CD4-positive, alpha-beta T cell treated with Interleukin-6 for 4 hours (primary cell): ENCODE results near the gene HFE.
"Not testable (repeated sequence)": the region's sequence is repeated elsewhere in the genome, so short reads cannot be mapped to it uniquely, and the experiment has no call there.

Experiments used
- DNase-seq: peaks from one replicate; pipeline ENCODE4 v3.0.0-alpha.2; 2020; ENCODE audit warnings: mixed read lengths

The HFE gene

GRCh38 chr6:26115226-26115625, 28.0 kb downstream of the HFE start:
- no peak for DNase-seq

GRCh38 chr6:26116267-26116666, 29.0 kb downstream of the HFE start:
- no peak for DNase-seq

DNA sequence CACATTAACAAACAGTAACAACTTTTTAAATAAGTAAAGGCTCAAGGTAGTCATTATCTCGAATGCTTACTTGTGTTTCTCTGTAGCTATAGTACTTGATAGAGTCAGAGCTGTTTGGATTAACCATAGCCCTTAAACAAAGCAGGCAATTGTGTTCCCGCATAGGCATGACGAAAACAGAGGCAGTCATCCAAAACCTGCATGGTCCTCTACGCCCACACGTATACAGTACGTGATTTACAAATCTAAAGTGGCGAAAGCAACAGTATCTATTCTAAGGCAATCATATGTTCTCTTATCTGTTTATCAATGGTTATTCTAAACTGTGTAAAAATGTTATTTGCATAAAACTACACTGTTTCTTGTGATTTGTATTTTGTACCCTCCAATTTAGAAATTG, 31.8 kb downstream of the HFE start:
- DNase-seq, result no peak

DNA sequence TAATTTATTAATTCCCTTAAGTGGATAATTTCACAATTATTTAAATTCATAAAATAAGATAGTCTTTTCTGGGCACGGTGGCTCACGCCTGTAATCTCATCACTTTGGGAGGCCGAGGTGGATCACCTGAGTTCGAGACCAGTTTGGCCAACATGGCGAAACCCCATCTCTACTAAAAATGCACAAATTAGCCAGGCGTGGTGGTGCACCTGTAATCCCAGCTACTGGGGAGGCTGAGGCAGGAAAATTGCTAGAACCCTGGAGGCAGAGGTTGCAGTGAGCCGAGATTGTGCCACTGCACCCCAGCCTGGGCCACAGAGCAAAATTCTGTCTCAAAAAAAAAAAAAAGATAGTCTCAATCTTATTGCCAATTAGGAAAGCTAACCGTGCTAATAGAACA, 32.9 kb downstream of the HFE start:
- not testable (repeated sequence) for DNase-seq

GRCh38 chr6:26120807-26121140, 33.5 kb downstream of the HFE start:
- no peak for DNase-seq

DNA sequence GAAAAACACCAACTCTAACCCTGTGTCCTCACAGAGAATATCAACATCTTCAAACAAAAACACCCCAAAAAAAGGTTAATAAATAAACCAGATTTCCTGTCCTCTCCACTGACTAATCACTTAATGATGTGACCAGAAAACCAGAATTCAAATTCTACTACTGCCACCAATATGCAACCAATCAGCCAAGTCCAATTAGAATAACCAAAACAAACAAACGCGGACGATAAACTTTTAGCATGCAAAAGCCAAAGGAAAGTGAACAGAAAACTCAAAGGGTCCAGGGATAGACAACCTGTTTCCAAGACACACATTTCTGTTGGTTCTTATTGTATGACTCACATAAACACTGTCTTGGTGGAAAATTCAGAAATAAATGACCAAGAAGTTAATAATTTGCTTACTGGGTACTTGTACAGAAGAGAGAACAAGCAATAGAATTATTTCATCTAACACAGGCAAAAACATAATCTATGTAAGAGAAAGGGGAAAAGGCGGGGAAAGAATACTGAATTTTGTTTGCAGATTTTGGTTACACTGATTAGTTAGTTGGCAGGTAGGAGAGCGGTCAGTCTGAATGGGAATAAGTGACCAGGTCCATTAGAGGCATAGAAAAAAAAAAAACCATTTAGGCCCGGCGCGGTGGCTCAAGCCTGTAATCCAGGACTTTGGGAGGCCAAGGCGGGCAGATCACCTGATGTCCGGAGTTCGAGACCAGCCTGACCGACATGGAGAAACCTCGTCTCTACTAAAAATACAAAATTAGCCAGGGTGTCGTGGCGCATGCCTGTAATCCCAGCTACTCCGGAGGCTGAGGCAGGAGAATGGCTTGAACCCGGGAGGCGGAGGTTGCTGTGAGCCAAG, 34.1 kb downstream of the HFE start:
- DNase-seq, result no peak

GRCh38 chr6:26122005-26122388, 34.8 kb downstream of the HFE start:
- no peak for DNase-seq

GRCh38 chr6:26122402-26122792, 35.2 kb downstream of the HFE start:
- no peak for DNase-seq

DNA sequence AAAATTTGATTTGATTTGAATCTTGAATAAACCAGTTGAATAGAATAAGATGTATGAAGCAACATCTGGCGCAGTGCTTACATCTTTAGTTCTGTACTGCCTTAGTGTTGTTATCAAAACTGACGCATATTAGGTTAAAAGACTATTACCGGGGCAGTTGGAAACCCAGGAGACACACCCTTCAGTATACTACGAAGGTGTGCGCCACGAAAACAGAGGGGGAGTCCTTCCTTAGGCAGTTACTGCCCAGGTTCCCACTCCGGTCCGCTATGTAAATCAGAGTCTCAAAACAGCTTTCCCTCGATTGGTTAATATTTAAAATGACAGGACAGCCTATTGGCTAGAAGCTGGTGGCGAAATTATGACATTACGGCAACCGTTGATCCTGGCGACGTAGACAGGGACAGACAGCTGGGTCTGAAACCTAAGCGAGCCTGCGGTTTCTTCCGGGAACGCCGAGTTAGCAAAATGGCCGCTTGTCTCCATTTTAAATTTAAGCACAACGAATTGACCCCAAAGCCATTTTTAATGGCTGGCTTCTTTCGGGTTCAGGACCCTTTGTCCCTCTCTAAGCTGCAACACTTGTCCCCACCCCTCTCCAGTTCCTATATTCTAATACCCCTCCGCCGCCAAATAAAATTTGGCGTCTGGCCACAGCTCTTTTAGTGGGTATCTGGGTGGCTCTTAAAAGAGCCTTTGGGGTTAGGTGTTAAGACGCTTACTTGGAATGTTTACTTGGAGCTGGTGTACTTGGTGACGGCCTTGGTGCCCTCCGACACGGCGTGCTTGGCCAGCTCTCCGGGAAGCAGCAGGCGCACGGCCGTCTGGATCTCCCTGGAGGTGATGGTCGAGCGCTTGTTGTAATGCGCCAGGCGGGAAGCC, 35.8 kb downstream of the HFE start:
- peak; percentile 96 for DNase-seq

- DNase-seq, result no peak
Observed at GRCh38 chr6:26123675-26123946, 36.4 kb downstream of the HFE start.

- DNase-seq, result peak; percentile 79
Observed at GRCh38 chr6:26123947-26124780, 36.9 kb downstream of the HFE start.

DNA sequence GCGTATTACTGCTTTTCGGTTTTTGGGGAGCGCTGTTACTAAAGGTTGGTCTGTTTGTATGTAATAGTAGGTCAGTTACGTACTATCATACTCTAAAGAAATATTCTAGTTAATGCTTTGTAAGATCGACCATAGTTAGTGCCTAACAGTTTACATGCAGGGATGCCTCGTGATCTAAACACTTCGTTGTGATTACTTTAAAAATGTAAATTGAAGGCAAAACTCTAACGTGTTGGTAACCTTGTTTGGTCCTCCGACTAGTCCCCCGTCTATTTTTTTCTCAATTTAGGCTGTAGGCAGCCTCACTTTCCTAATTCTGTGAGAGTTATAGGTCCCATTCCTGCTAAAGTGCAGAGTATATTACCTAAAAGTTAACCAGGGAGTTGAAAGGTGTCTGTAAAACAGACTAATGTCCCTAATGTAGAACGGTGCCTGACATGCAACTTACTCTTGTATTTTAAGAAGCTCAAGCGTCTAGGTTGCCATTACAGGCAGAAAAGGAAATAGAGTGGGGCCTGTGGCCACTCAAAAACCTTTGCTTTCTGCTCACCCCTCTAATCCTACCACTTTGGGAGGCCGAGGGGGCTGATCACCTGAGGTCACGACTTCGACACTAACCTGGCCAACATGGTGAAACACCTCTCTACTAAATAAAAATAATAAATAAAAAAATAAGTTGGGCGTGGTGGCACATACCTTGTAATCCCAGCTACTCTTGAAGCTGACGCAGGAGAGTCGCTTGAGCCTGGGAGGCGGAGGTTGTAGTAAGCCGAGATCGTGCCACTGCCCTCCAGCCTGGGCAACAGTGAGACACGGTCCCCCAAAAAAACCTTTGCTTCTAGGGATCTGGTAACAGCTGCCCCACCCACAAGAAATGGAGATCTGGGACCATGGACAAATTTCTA, 37.8 kb downstream of the HFE start:
- peak; percentile 8 for DNase-seq

DNA sequence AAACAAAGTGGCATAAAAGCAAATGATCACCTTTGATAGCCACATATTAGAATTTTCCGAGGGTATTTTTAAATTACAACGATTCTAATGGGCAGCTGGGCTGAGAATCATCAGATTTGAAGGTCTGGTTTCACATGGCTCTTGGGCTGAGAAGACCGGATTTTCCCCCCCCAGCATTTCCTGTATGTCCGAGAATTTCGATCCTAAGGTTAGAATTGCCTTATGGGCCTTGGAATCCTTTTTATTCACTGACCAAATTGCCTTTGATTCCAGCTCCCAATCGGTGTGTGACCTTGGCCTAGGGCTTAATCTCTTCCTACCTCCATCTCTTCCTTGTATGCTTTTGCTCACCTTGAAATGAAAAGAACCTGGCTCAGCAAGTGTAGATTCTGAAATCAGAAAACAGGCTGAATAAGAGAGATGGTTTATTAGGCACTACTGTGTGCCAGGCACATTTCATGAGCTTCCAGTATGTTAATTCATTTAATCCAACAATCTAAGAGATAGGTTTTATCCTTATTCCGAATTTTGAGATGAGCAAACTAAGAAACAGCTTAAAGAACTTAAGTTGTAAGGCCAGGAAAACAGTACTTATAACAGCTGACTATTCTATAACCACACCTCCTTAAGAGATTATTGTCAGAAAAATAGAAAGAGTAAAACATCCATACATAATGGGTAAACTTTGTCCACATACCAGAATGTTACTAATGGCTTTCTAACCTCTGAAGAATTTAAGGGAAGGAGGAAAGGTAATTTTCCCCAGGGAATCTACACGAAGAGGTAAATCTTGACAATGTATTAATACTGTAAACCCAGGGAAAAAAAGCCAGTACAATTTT, 39.4 kb downstream of the HFE start:
- no peak for DNase-seq

- DNase-seq, result no peak
Observed at GRCh38 chr6:26128013-26128771, 41.0 kb downstream of the HFE start.

GRCh38 chr6:26129656-26130055, 42.4 kb downstream of the HFE start:
- no peak for DNase-seq

DNA sequence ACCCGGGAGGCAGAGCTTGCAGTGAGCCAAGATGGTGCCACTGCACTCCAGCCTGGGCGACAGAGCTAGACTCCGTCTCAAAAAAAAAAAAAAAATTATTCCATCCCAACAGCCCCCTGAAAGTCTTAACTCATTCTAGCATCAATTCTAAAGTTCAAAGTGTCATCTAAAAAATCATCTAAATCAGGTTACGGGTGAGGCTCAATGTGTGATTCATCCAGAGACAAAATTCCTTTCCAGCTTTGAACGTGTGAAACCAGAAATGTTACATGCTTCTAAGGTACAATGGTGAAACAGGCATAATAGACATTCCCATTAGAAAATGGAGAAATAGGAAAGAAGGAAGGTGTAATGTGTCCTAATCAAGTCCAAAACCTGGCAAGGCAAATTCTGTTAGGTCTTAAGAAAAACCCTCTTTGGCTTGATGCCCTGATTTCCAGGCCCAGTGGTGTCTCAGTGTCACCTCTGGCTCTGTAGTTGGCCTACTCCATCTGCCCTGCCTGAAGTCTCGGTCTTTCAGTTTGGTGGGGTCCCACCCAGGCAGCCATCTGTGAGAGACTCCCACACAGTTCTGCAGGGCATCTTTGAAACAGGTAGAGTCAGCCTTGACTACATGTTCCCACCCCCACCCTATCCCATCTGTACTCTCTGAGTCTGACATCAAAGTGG, 43.5 kb downstream of the HFE start:
- DNase-seq, result no peak

GRCh38 chr6:26131618-26132017, 44.4 kb downstream of the HFE start:
- DNase-seq, result no peak

GRCh38 chr6:26133730-26134129, 46.5 kb downstream of the HFE start:
- no peak for DNase-seq

DNA sequence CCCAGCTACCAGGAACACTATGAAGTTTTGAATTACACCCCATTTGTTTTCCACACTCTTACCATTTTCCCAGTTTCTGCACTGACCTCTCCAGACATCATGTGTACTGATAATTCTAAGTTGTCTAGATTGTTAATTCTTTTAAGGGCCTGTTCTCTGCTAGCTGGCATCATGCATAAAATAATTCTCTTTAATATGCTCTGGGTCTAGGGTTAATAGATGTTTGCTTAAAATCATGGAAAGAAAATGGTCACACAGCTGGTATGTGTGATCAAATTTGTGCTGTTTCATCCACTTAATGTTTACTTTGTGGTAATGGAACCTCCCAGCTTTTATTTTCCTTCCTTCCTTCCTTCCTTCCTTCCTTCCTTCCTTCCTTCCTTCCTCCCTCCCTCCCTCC, 49.1 kb downstream of the HFE start:
- no peak for DNase-seq
